Erythroblast (primary cell): ENCODE measurements around the gene ARHGEF7.

Experiments
- GATA1 ChIP-seq: IDR thresholded peaks from 2 replicates; pipeline ENCODE4 v1.6.1; 2011; ENCODE audit warnings: low read depth, mild to moderate bottlenecking, control low read depth, low read length, moderate library complexity
- POLR2A ChIP-seq: IDR thresholded peaks from 2 replicates; pipeline ENCODE4 v1.6.1; 2011; ENCODE audit warnings: mild to moderate bottlenecking, low read length

DNA sequence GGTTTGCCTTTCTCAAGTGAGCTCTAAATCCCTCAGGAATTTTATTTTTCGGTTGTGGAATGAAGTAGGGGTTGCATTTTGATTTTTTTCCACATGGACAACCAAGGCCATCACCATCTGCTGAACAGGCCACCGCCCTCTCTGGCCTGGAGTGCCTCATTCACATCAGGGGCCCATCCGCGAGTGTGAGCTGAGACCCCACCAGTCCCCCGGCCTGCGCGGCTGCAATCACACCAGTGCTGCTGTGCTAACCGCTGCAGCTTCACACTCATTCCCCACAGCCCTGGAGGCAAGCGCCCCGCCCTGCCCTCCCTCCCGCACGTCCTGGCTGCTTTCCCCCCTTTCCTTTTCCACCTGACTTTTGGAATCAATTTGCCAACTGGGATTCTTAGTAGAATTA, 35.7 kb upstream of the ARHGEF7 start:
- TF ChIP-seq POLR2A, result no peak
- TF ChIP-seq GATA1, result no peak
